D341Med (cell line): ENCODE measurements around the gene TACC3.

Source experiments
- DNase-seq: peaks from one replicate; pipeline ENCODE4 v3.0.0; 2012; ENCODE audit warnings: low spot score

Gene TACC3

GRCh38 chr4:1776521-1777161 is 55.3 kb downstream of the TACC3 start:
- DNase-seq: no peak

GRCh38 chr4:1777822-1778641 is 56.7 kb downstream of the TACC3 start:
- no peak for DNase-seq

- no peak for DNase-seq
These were observed 57.5 kb downstream of the TACC3 start for GRCh38 chr4:1778642-1779392.

GRCh38 chr4:1779588-1780382 is 58.5 kb downstream of the TACC3 start:
- no peak for DNase-seq

- no peak for DNase-seq
These were observed 59.1 kb downstream of the TACC3 start for GRCh38 chr4:1780435-1780834.

- no peak for DNase-seq
These were observed 61.7 kb downstream of the TACC3 start for GRCh38 chr4:1783015-1783414.

GRCh38 chr4:1783970-1784369 is 62.6 kb downstream of the TACC3 start:
- DNase-seq: no peak

- no peak for DNase-seq
These were observed 63.1 kb downstream of the TACC3 start for GRCh38 chr4:1784395-1784788.

- no peak for DNase-seq
These were observed 63.7 kb downstream of the TACC3 start for GRCh38 chr4:1784789-1785591.

- no peak for DNase-seq
These were observed 64.3 kb downstream of the TACC3 start for GRCh38 chr4:1785592-1785991.

- no peak for DNase-seq
These were observed 65.4 kb downstream of the TACC3 start for GRCh38 chr4:1786544-1787362.

- no peak for DNase-seq
These were observed 66.2 kb downstream of the TACC3 start for GRCh38 chr4:1787411-1788077.

- no peak for DNase-seq
These were observed 67.1 kb downstream of the TACC3 start for GRCh38 chr4:1788254-1788973.

GRCh38 chr4:1789552-1789951 is 68.2 kb downstream of the TACC3 start:
- DNase-seq: no peak

- no peak for DNase-seq
These were observed 68.7 kb downstream of the TACC3 start for GRCh38 chr4:1790005-1790404.

- DNase-seq: no peak
These were observed 71.0 kb downstream of the TACC3 start for GRCh38 chr4:1792158-1792831.

GRCh38 chr4:1792832-1793495 is 71.6 kb downstream of the TACC3 start, which contains the start of gene FGFR3:
FGFR3 (plus strand) TSS chr4:1793293; CDS start chr4:1793935, 642 bp downstream.
- peak; percentile 98 for DNase-seq

GRCh38 chr4:1793496-1793840 is 72.1 kb downstream of the TACC3 start:
- DNase-seq: peak; percentile 83
